ENCODE results near the gene ASB6. TPM values are rescaled to one million over a fixed set of nuclear protein-coding genes. Genes with fewer than 3 reads are reported as not detected.

Gene ASB6
- total and polyA plus RNA-seq, 2 of the 13 experiments (the other 11 are each of a cell fraction or from before 2014, with no cell fraction given) = 8.2 to 8.4 TPM

DNA sequence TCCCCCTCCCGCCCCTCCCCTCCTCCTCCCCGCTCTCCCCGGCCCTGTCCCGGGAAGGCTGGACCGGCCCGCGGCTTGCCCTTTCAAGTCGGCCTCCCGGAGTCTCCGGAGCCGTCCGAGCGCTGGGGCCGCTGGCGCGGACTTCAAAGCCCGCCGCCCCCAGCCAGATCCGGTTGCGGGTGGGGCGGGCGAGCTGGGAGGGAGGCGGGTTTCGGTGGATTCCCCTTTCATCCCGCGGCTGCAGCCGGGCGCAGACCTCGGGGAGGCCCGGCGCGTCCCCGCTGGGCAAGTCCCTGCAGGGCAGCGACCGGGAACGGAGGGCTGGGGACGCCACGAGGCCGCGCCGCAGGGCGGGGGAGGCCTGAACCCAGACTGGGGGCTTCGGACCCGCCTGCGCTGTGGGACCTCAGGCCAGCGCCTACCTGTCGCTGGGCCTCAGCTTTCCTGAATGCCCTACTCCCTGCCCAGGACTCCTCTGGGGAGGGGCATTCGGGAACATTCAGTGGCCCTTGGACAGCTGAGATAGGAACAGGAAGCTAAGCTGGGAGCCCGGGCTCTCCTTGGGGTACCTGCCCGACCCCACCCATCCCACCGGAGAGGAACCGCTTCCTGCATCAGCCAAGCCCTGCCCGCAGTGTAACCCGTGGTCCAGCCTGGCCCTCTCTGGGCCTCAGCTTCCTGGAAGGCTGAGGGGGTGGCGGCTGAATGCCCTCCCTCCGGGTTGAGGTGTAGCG lies 44.4 kb downstream of the ASB6 start (continued):
- 0 out of 2 replicates have a peak, but pooled peaks have one; percentile 17 for TF ChIP-seq ZNF850 (CRISPR knock-in tag; conservative IDR thresholded peaks at IDR 0.05)
- peak; percentile 68 to 79 for TF ChIP-seq POLR2A (IDR thresholded peaks at IDR 0.05; ENCODE audit: insufficient read depth in 1 of 2, low read depth in 2 of 2, low read length in 2 of 2)
- peak; percentile 69 for TF ChIP-seq REPIN1 (CRISPR knock-in tag; IDR thresholded peaks at IDR 0.05; ENCODE audit: borderline replicate concordance, low read depth)
- peak; percentile 4; the same call in 1 of the 2 replicates for TF ChIP-seq ZNF891 (CRISPR knock-in tag; IDR thresholded peaks at IDR 0.05)
- TF ChIP-seq, protein P1, sequence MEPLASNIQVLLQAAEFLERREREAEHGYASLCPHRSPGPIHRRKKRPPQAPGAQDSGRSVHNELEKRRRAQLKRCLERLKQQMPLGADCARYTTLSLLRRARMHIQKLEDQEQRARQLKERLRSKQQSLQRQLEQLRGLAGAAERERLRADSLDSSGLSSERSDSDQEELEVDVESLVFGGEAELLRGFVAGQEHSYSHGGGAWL (CRISPR knock-in tag; IDR thresholded peaks at IDR 0.05) = no peak
- no peak for TF ChIP-seq MIER2 (CRISPR knock-in tag; IDR thresholded peaks at IDR 0.05)
- TF ChIP-seq RAD21 (CRISPR knock-in tag; IDR thresholded peaks at IDR 0.05) = peak; percentile 67
- TF ChIP-seq, protein P2, sequence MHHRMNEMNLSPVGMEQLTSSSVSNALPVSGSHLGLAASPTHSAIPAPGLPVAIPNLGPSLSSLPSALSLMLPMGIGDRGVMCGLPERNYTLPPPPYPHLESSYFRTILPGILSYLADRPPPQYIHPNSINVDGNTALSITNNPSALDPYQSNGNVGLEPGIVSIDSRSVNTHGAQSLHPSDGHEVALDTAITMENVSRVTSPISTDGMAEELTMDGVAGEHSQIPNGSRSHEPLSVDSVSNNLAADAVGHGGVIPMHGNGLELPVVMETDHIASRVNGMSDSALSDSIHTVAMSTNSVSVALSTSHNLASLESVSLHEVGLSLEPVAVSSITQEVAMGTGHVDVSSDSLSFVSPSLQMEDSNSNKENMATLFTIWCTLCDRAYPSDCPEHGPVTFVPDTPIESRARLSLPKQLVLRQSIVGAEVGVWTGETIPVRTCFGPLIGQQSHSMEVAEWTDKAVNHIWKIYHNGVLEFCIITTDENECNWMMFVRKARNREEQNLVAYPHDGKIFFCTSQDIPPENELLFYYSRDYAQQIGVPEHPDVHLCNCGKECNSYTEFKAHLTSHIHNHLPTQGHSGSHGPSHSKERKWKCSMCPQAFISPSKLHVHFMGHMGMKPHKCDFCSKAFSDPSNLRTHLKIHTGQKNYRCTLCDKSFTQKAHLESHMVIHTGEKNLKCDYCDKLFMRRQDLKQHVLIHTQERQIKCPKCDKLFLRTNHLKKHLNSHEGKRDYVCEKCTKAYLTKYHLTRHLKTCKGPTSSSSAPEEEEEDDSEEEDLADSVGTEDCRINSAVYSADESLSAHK (CRISPR knock-in tag; IDR thresholded peaks at IDR 0.05; ENCODE audit: borderline replicate concordance) = no peak
- TF ChIP-seq, protein P3, sequence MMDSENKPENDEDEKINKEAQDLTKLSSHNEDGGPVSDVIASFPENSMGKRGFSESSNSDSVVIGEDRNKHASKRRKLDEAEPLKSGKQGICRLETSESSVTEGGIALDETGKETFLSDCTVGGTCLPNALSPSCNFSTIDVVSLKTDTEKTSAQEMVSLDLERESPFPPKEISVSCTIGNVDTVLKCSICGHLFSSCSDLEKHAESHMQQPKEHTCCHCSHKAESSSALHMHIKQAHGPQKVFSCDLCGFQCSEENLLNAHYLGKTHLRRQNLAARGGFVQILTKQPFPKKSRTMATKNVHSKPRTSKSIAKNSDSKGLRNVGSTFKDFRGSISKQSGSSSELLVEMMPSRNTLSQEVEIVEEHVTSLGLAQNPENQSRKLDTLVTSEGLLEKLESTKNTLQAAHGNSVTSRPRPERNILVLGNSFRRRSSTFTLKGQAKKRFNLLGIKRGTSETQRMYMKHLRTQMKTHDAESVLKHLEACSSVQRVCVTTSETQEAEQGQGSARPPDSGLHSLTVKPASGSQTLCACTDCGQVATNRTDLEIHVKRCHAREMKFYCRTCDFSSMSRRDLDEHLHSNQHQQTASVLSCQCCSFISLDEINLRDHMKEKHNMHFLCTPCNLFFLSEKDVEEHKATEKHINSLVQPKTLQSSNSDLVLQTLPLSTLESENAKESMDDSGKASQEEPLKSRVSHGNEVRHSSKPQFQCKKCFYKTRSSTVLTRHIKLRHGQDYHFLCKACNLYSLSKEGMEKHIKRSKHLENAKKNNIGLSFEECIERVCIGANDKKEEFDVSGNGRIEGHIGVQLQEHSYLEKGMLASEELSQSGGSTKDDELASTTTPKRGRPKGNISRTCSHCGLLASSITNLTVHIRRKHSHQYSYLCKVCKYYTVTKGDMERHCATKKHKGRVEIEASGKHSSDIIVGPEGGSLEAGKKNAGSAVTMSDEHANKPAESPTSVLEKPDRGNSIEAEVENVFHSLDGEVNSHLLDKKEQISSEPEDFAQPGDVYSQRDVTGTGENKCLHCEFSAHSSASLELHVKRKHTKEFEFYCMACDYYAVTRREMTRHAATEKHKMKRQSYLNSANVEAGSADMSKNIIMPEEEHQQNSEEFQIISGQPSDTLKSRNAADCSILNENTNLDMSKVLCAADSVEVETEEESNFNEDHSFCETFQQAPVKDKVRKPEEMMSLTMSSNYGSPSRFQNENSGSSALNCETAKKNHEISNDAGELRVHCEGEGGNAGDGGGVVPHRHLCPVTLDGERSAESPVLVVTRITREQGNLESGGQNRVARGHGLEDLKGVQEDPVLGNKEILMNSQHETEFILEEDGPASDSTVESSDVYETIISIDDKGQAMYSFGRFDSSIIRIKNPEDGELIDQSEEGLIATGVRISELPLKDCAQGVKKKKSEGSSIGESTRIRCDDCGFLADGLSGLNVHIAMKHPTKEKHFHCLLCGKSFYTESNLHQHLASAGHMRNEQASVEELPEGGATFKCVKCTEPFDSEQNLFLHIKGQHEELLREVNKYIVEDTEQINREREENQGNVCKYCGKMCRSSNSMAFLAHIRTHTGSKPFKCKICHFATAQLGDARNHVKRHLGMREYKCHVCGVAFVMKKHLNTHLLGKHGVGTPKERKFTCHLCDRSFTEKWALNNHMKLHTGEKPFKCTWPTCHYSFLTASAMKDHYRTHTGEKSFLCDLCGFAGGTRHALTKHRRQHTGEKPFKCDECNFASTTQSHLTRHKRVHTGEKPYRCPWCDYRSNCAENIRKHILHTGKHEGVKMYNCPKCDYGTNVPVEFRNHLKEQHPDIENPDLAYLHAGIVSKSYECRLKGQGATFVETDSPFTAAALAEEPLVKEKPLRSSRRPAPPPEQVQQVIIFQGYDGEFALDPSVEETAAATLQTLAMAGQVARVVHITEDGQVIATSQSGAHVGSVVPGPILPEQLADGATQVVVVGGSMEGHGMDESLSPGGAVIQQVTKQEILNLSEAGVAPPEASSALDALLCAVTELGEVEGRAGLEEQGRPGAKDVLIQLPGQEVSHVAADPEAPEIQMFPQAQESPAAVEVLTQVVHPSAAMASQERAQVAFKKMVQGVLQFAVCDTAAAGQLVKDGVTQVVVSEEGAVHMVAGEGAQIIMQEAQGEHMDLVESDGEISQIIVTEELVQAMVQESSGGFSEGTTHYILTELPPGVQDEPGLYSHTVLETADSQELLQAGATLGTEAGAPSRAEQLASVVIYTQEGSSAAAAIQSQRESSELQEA (CRISPR knock-in tag; IDR thresholded peaks at IDR 0.05; ENCODE audit: not compliant biosample characterization) = peak; percentile 39
- peak; percentile 82; the same call in 1 of the 2 replicates for TF ChIP-seq FOXK1 (CRISPR knock-in tag; IDR thresholded peaks at IDR 0.05; ENCODE audit: borderline replicate concordance, low read depth)
- TF ChIP-seq AHR (CRISPR knock-in tag; IDR thresholded peaks at IDR 0.05) = 0 out of 2 replicates have a peak, but pooled peaks have one; percentile 54
- peak; percentile 41; the same call in 1 of the 2 replicates for TF ChIP-seq GATAD2A (CRISPR knock-in tag; IDR thresholded peaks at IDR 0.05)
- peak; percentile 90 for TF ChIP-seq ZNF772 (CRISPR knock-in tag; IDR thresholded peaks at IDR 0.05)
- TF ChIP-seq ELF1 (CRISPR knock-in tag; IDR thresholded peaks at IDR 0.05) = peak; percentile 32
- 0 out of 2 replicates have a peak, but pooled peaks have one; percentile 44 for TF ChIP-seq ZSCAN9 (CRISPR knock-in tag; IDR thresholded peaks at IDR 0.05; ENCODE audit: borderline replicate concordance)
- no peak for TF ChIP-seq MBD4 (IDR thresholded peaks at IDR 0.05; ENCODE audit: borderline replicate concordance, low read length)
